Subcutaneous abdominal adipose tissue (tissue), 5 donors: ENCODE measurements around the gene RELL1.

Experiments used
- H3K27ac ChIP-seq: one replicate; pipeline ENCODE4 v1.7.0; 2013; ENCODE audit warnings: low read depth, mild to moderate bottlenecking, inconsistent platforms, low read length, moderate library complexity
- H3K27me3 ChIP-seq, 5 donors: one replicate each; pipeline ENCODE4 v1.7.0; 2013; ENCODE audit warnings: low read length in 5 of 5, inconsistent platforms in 1 of 5; ENCODE audit not compliant: control insufficient read depth in 5 of 5, insufficient read depth in 4 of 5
- H3K36me3 ChIP-seq, 5 donors: one replicate each; pipeline ENCODE4 v1.7.0; 2013; ENCODE audit warnings: low read length in 5 of 5; ENCODE audit not compliant: control insufficient read depth in 5 of 5, insufficient read depth in 5 of 5
- H3K4me1 ChIP-seq, 5 donors: one replicate each; pipeline ENCODE4 v1.7.0; 2013; ENCODE audit warnings: low read length in 5 of 5, mild to moderate bottlenecking in 3 of 5, moderate library complexity in 1 of 5; ENCODE audit not compliant: control insufficient read depth in 5 of 5, insufficient read depth in 5 of 5
- H3K4me3 ChIP-seq, 5 donors: one replicate each; pipeline ENCODE4 v1.7.0; 2013; ENCODE audit warnings: low read length in 5 of 5, low read depth in 1 of 5
- H3K9ac ChIP-seq, 5 donors: one replicate each; pipeline ENCODE4 v1.7.0; 2013; ENCODE audit warnings: low read length in 5 of 5, mild to moderate bottlenecking in 4 of 5, moderate library complexity in 3 of 5
- H3K9me3 ChIP-seq, 5 donors: one replicate each; pipeline ENCODE4 v1.7.0; 2013; ENCODE audit warnings: low read length in 5 of 5; ENCODE audit not compliant: control insufficient read depth in 5 of 5
- donor health status: healthy.
- donor health status: healthy.
- donor health status: healthy.
- donor health status: healthy.
- donor health status: healthy.

Gene RELL1

DNA sequence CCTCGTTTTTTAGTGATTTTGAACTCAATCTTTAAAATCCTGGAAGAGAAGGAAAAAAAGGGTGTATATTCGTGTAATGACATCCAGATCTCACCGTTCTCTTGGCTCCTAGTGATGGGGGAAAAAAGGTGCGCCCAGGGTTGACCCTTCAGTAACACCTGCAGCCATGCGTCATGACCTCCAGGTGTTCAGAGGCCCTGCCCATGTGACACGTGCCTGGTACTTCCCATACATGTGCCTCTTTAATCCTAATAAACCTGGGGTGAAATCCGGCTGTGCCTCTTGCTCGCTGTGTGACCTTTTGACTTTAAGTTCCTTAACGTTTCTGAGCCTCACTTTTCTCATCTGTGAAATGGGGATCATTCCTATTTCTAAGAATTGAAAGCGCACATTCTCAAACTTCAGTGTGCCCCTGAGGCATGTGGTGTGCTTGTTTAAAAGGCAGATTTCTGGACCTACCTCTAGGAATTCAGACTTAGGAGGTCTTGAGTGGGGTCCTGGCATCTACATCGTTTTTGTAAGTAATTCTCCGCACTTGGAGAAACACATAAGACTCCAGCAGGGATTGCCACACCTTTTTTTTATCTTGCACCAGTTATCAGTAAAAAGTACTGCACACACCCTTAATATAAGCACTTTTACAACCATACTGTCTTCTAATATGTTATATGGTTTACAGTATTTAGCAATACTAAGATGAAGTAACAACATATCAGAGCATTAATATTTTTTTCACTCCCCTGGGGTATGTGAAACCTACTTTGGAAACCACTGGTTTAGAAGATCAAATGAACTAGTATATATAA lies 90.1 kb downstream of the RELL1 start:
- no peak overlapping the region for H3K9ac ChIP-seq
- H3K9me3 ChIP-seq, result no peaks in the 10 kb centered on the region
- no peaks in the 10 kb centered on the region for H3K4me1 ChIP-seq
- peaks cover under 1 to 5% (median 1%) of the 10 kb centered on the region in 5 donors for H3K36me3 ChIP-seq
- no peak overlapping the region for H3K4me3 ChIP-seq
- H3K27me3 ChIP-seq, result no peaks in the 10 kb centered on the region
- H3K27ac ChIP-seq, result no peak overlapping the region

DNA sequence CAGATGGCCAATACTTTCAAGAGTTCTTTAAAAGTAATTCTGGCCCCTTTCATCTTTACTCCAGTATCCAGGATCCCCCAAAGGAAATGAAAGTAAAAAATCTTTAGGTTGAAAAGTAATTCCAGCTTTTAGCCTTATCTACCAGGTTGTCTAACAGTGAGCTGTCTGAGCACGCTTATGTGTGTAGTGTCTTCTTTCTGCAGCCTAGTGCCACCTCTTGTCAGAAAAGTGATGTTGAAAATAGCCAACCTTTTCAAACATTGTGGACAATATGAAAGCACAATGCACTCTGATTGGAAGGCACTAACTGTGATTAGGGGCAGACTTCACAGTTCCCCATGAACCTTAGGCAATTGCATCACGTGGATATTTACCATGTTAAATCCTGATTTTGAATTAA lies 92.1 kb downstream of the RELL1 start:
- no peaks in the 10 kb centered on the region for H3K9me3 ChIP-seq
- H3K36me3 ChIP-seq, result peaks cover 7 to 15% (median 13%) of the 10 kb centered on the region in 5 donors
- no peaks in the 10 kb centered on the region for H3K4me1 ChIP-seq
- H3K27me3 ChIP-seq, result no peaks in the 10 kb centered on the region
- no peak overlapping the region for H3K27ac ChIP-seq
- H3K4me3 ChIP-seq, result no peak overlapping the region
- no peak overlapping the region for H3K9ac ChIP-seq

DNA sequence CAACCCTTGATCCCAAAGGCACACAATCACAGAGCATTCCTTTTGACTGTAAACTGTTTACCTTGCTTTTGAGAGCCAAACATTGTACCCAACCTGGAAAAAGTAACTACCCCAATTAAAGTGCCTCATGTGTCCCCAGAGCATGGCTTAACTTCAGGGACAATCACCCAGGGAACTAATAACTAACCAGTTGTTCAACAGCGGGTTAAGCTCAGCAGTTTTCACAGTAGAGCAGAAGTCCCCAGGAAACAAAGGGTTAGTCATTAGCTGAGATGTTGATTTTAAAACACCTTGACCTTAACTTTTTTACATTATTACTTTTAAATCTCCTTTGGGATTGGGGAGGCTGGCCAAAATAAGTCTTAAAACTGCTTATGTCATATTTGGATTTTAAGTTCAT lies 94.8 kb downstream of the RELL1 start:
- Histone ChIP-seq H3K4me1 (no peaks in the 10 kb centered on the region), H3K27ac (no peak overlapping the region), H3K36me3 (peaks cover 8 to 23% (median 13%) of the 10 kb centered on the region in 5 donors), H3K4me3 (no peak overlapping the region), H3K9me3 (no peaks in the 10 kb centered on the region), H3K27me3 (no peaks in the 10 kb centered on the region), H3K9ac (no peak overlapping the region)

DNA sequence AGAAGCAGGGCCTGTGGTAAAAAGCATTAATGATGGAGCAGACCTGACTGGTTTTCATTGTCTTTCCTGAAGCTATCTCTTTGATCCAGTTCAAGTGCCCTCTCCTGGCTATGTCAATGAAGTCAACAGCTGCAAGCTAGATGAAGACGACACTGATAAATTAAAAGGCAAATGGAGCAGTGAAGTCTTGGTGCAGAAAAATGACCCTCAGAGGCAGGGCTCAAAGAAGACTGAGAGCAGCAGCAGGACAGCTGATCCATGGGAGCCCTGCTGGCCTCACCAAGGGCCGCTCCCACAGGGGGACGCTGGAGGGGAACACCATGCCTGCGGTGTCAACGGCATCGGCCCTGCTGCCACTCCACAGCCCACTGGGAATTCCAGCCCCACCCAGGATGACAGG lies 96.2 kb downstream of the RELL1 start:
- no peak overlapping the region for H3K4me3 ChIP-seq
- H3K36me3 ChIP-seq, result peaks cover 3 to 23% (median 13%) of the 10 kb centered on the region in 5 donors
- H3K9me3 ChIP-seq, result no peaks in the 10 kb centered on the region
- H3K4me1 ChIP-seq, result no peaks in the 10 kb centered on the region
- no peaks in the 10 kb centered on the region for H3K27me3 ChIP-seq
- H3K27ac ChIP-seq, result no peak overlapping the region
- H3K9ac ChIP-seq, result no peak overlapping the region

DNA sequence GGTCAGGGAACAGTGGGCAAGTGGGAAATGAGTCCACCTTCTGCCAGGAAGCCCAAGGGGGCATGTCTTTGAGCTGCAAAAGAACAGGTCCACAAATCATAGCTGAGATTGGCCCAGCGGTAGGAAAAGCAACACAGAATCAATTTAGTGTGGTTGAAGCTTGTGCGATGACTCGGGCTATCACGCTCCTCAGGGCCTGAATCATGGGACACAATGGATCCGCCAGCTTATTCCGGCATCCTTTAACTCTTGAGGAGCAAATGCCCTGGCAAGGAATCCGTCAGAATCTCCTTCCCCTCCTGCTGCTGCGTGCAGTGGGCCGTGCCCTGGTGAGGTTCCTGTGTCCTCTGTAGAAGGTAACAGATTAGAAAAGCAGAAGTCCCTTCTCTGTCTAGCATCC lies 98.0 kb downstream of the RELL1 start:
- Histone ChIP-seq H3K4me1 (no peaks in the 10 kb centered on the region), H3K36me3 (peaks cover 2 to 23% (median 13%) of the 10 kb centered on the region in 5 donors), H3K4me3 (no peak overlapping the region), H3K27ac (no peak overlapping the region), H3K9me3 (no peaks in the 10 kb centered on the region), H3K27me3 (no peaks in the 10 kb centered on the region), H3K9ac (no peak overlapping the region)

DNA sequence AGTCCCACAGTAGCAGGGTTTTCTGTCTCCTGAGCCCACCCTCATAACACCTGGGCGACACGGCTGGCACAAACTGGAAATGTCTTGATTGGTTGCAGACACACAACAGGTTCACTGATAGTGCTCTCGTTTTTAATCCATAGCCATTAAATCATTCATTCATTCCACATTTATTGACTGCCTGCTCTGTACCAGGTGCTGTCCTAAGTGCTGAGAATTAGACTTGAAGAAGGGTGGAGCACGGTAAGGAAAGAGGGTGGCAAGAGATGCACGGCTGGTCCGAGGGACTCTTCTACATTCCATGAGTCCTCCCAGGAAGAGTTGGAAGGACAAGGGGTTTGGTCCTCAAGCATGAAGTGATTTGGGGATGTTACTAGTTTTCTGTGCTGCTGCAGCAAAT lies 100.0 kb downstream of the RELL1 start:
- no peaks in the 10 kb centered on the region for H3K4me1 ChIP-seq
- H3K27ac ChIP-seq, result no peak overlapping the region
- H3K9me3 ChIP-seq, result peaks cover 0 to 7% (median 0%) of the 10 kb centered on the region in 5 donors
- peaks cover 2 to 21% (median 13%) of the 10 kb centered on the region in 5 donors for H3K36me3 ChIP-seq
- H3K4me3 ChIP-seq, result no peak overlapping the region
- no peaks in the 10 kb centered on the region for H3K27me3 ChIP-seq
- H3K9ac ChIP-seq, result no peak overlapping the region

DNA sequence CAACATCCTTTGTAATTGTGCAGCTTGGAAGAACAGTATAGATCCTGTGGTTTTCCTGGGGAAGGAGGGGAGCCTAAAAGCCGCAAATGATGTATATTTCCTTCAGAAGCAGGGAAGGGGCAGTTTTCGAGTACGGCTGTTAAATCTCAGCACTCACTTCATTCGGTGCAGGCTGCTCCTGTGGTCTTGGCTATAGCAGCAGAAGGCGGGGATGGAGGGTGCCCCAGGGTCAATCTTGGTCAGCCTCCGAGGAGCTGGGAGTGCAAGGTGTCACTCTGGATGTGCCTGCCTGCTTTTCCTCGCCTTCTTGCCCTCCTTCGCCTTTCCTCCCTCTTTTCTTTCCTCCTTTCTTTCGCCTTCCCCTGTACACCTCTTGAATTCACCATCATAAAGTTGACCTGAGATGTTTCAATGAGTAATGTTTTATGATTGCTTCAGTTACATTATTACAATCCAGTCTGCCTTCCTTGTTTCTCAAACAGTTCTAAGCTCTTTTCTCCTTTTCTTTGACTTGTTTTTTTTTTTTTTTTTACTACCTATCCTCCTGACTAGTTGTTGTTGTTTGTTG lies 101.6 kb downstream of the RELL1 start:
- Histone ChIP-seq H3K27me3 (no peaks in the 10 kb centered on the region), H3K4me1 (no peaks in the 10 kb centered on the region), H3K4me3 (no peak overlapping the region), H3K27ac (no peak overlapping the region), H3K36me3 (peaks cover 0 to 8% (median 4%) of the 10 kb centered on the region in 5 donors), H3K9me3 (peaks cover 0 to 15% (median 3%) of the 10 kb centered on the region in 5 donors), H3K9ac (no peak overlapping the region)

DNA sequence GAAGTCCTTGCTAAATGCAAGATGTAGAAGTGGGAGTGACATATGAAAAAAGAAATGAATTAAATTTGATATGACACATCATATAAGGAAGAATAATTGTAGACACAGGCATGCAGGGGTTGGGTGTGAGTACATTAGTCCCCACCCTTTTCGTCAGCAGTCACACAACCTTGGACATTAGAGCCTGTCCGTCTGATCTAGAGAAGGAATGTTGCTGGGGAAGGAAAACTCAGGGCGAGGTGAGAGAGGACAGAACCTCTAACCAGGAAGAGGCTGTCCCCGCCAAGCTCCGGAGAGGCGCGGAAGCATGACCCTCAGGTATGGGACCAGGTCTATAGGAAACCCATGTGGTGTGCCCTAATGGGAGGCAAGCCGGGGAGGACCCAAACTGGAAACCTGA lies 102.1 kb downstream of the RELL1 start:
- Histone ChIP-seq H3K4me3 (no peak overlapping the region), H3K9me3 (peaks cover 0 to 15% (median 3%) of the 10 kb centered on the region in 5 donors), H3K36me3 (peaks cover 0 to 8% (median 4%) of the 10 kb centered on the region in 5 donors), H3K4me1 (no peaks in the 10 kb centered on the region), H3K27me3 (no peaks in the 10 kb centered on the region), H3K9ac (no peak overlapping the region), H3K27ac (no peak overlapping the region)

DNA sequence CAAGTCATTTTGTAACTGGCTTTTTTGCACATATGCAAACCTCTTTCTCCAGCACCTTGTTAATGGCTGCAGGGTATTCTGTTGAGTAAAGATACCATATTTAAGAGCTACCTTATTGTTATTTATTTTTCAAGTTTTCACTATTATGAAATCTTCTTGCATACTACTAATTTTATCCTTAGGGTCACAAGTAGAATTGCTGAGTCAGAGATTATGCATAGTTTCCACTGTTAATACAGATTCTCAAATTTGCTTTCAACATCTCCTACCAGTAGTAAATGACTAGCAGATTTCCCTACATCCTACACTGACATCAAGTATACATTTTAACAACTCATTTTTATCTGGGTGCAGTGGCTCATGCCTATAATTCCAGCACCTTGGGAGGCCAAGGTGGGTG lies 112.6 kb downstream of the RELL1 start:
- Histone ChIP-seq H3K36me3 (no peaks in the 10 kb centered on the region), H3K4me3 (no peak overlapping the region), H3K9ac (no peak overlapping the region), H3K9me3 (peaks cover 0 to 4% (median 0%) of the 10 kb centered on the region in 5 donors), H3K27me3 (no peaks in the 10 kb centered on the region), H3K27ac (no peak overlapping the region), H3K4me1 (peaks cover 0 to under 1% (median 0%) of the 10 kb centered on the region in 5 donors)

DNA sequence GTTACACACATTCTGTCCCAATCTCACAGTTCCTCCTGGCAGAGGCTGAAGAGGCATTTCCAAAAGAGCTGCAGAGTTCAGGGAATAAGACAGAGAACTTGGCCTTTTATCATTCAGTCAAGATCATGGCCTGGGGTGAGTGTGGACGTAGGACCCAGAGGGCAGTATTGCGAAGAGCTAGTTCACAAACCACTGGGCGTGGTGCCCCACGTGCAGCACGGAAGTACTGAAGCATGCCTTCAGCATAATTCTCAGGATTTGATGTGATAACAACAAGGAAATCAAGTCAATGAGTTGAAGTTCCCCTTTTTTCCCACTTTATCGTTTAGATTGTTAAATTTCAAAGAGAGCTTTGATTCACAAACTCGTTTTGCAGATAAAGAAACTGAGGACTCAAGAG lies 117.7 kb downstream of the RELL1 start:
- Histone ChIP-seq H3K9ac (no peak overlapping the region), H3K4me1 (peaks cover 0 to 8% (median 4%) of the 10 kb centered on the region in 5 donors), H3K27ac (no peak overlapping the region), H3K4me3 (no peak overlapping the region), H3K27me3 (no peaks in the 10 kb centered on the region), H3K9me3 (no peaks in the 10 kb centered on the region), H3K36me3 (no peaks in the 10 kb centered on the region)
